Glutamatergic neuron (in vitro differentiated cells): Measurements from ENCODE around the gene ESYT3. TPM values are rescaled to one million over a fixed set of nuclear protein-coding genes. Genes with fewer than 3 reads are reported as not detected.

Experiments used
- DNase-seq: peaks from one replicate; pipeline ENCODE4 v3.0.0; 2022
- H3K27ac Mint-ChIP-seq: one replicate; pipeline ENCODE4 v1.8.0; 2020; ENCODE audit warnings: mild to moderate bottlenecking, mixed read lengths, inconsistent platforms; ENCODE audit not compliant: unreplicated experiment
- H3K27me3 Mint-ChIP-seq: one replicate; pipeline ENCODE4 v1.8.0; 2020; ENCODE audit warnings: mild to moderate bottlenecking, moderate library complexity, mixed read lengths, inconsistent platforms; ENCODE audit not compliant: unreplicated experiment
- H3K36me3 Mint-ChIP-seq: one replicate; pipeline ENCODE4 v1.8.0; 2020; ENCODE audit warnings: mild to moderate bottlenecking, mixed read lengths, inconsistent platforms; ENCODE audit not compliant: unreplicated experiment
- H3K4me1 Mint-ChIP-seq: one replicate; pipeline ENCODE4 v1.8.0; 2020; ENCODE audit warnings: mild to moderate bottlenecking, low read depth, mixed read lengths, inconsistent platforms; ENCODE audit not compliant: unreplicated experiment
- H3K4me3 Mint-ChIP-seq: one replicate; pipeline ENCODE4 v1.8.0; 2020; ENCODE audit warnings: mild to moderate bottlenecking, mixed read lengths, inconsistent platforms; ENCODE audit not compliant: unreplicated experiment
- H3K9me3 Mint-ChIP-seq: one replicate; pipeline ENCODE4 v1.8.0; 2020; ENCODE audit warnings: mild to moderate bottlenecking, moderate library complexity, mixed read lengths, inconsistent platforms; ENCODE audit not compliant: unreplicated experiment
- CTCF ChIP-seq: fragments of 200-600 bp; sonication (generic); IDR thresholded peaks from one replicate; pipeline ENCODE4 v1.5.0; 2021; ENCODE audit not compliant: partially characterized antibody, unreplicated experiment
- total RNA-seq: library from RNA; stranded (reverse); fragmentation: NEBNext Ultra II Directional; extraction: Animal tissue kit (Norgen Biotek cat#: 25700); gene quantifications from one replicate; pipeline ENCODE4 v1.2.1, GENCODE V29; 2021; ENCODE audit not compliant: unreplicated experiment

ESYT3 gene
- total RNA-seq, 1 donor from 2014 or later: not detected

- peaks cover 6% of the 10 kb centered on the region for H3K27me3 Mint-ChIP-seq
- H3K4me1 Mint-ChIP-seq: no peaks in the 10 kb centered on the region
- TF ChIP-seq CTCF: no peak
- H3K27ac Mint-ChIP-seq: no peak overlapping the region
- H3K36me3 Mint-ChIP-seq: no peaks in the 10 kb centered on the region
- no peak for DNase-seq
- peaks cover 2% of the 10 kb centered on the region for H3K9me3 Mint-ChIP-seq
- no peak overlapping the region for H3K4me3 Mint-ChIP-seq
Observed at GRCh38 chr3:138467931-138468330, 33.5 kb downstream of the ESYT3 start.

- Mint-ChIP-seq H3K36me3 (no peaks in the 10 kb centered on the region), H3K9me3 (peaks cover 2% of the 10 kb centered on the region), H3K4me3 (no peak overlapping the region), H3K27me3 (peaks cover 6% of the 10 kb centered on the region), H3K4me1 (no peaks in the 10 kb centered on the region), H3K27ac (no peak overlapping the region)
- TF ChIP-seq CTCF: no peak
- no peak for DNase-seq
Observed at GRCh38 chr3:138468451-138468850, 34.0 kb downstream of the ESYT3 start.

GRCh38 chr3:138468886-138469285 is 34.5 kb downstream of the ESYT3 start:
- Mint-ChIP-seq H3K4me3 (no peak overlapping the region), H3K9me3 (peaks cover 2% of the 10 kb centered on the region), H3K27me3 (peaks cover 5% of the 10 kb centered on the region), H3K36me3 (no peaks in the 10 kb centered on the region), H3K4me1 (no peaks in the 10 kb centered on the region), H3K27ac (no peak overlapping the region)
- DNase-seq: no peak
- no peak for TF ChIP-seq CTCF

GRCh38 chr3:138469874-138470273 is 35.5 kb downstream of the ESYT3 start:
- H3K36me3 Mint-ChIP-seq: no peaks in the 10 kb centered on the region
- H3K9me3 Mint-ChIP-seq: peaks cover 2% of the 10 kb centered on the region
- no peak for DNase-seq
- H3K27ac Mint-ChIP-seq: no peak overlapping the region
- peaks cover 4% of the 10 kb centered on the region for H3K27me3 Mint-ChIP-seq
- no peak overlapping the region for H3K4me3 Mint-ChIP-seq
- TF ChIP-seq CTCF: no peak
- no peaks in the 10 kb centered on the region for H3K4me1 Mint-ChIP-seq

- H3K27me3 Mint-ChIP-seq: peaks cover 4% of the 10 kb centered on the region
- no peak overlapping the region for H3K4me3 Mint-ChIP-seq
- no peaks in the 10 kb centered on the region for H3K4me1 Mint-ChIP-seq
- no peaks in the 10 kb centered on the region for H3K36me3 Mint-ChIP-seq
- TF ChIP-seq CTCF: no peak
- DNase-seq: no peak
- H3K27ac Mint-ChIP-seq: no peak overlapping the region
- peaks cover 2% of the 10 kb centered on the region for H3K9me3 Mint-ChIP-seq
Observed at GRCh38 chr3:138470687-138471086, 36.3 kb downstream of the ESYT3 start.
